B cell (primary cell): Measurements from ENCODE around the gene LHX4. TPM values are rescaled to one million over a fixed set of nuclear protein-coding genes. Genes with fewer than 3 reads are reported as not detected.

ENCODE experiments used
- ATAC-seq: fragments of 200-7000 bp; cut with Tn5 transposase; one replicate; pipeline ENCODE4 v1.10.0; 2021; ENCODE audit warnings: low read depth, mild to moderate bottlenecking, moderate number of reproducible peaks, moderate library complexity
- CTCF ChIA-PET: fragments of 350-600 bp; sonication (Branson Sonifier 250); formaldehyde crosslinking; loops from one replicate; lab custom pipeline; 2021; ENCODE audit warnings: antibody characterized with exemption, inconsistent platforms; lab: Charles Lee
- POLR2A ChIA-PET: fragments of 350-600 bp; sonication (Branson Sonifier 250); formaldehyde crosslinking; loops from one replicate; lab custom pipeline; 2021; ENCODE audit warnings: antibody characterized with exemption; lab: Charles Lee
- DNase-seq: peaks from one replicate; pipeline ENCODE4 v3.0.0; 2013
- H2AFZ ChIP-seq: 2 replicates; pipeline ENCODE4 v1.6.1; 2012; ENCODE audit warnings: mild to moderate bottlenecking, low read depth, low read length; ENCODE audit not compliant: insufficient read depth, poor library complexity, severe bottlenecking
- H3K27ac ChIP-seq, 2 donors: 1 replicate in 1 of 2; 2 replicates in 1 of 2; pipeline ENCODE4 v1.5.1; 2012 to 2013; ENCODE audit warnings: low read length in 2 of 2, mild to moderate bottlenecking in 2 of 2, moderate library complexity in 1 of 2
- H3K27me3 ChIP-seq, 4 experiments: fragments of 200-600 bp in 1 of 4; sonication (generic) in 1 of 4; replicated peaks in 1 of 4; 1 replicate in 2 of 4; 2 replicates in 2 of 4; pipeline versions ENCODE4 v1.6.1 to v1.7.0; 2013 to 2016; ENCODE audit warnings: low read length in 3 of 4, mild to moderate bottlenecking in 2 of 4, mixed read lengths in 1 of 4, moderate library complexity in 1 of 4; ENCODE audit not compliant: insufficient read depth in 4 of 4, control insufficient read depth in 3 of 4; ENCODE audit errors: control extremely low read depth in 1 of 4
- H3K36me3 ChIP-seq, 2 experiments: replicated peaks in 1 of 2; 1 replicate in 1 of 2; 2 replicates in 1 of 2; pipeline versions ENCODE4 v1.6.1 to v1.7.1; 2013; ENCODE audit warnings: low read length in 1 of 2; ENCODE audit not compliant: insufficient read depth in 2 of 2, control insufficient read depth in 1 of 2; ENCODE audit errors: control extremely low read depth in 1 of 2, extremely low read depth in 1 of 2
- H3K4me1 ChIP-seq, 2 donors: fragments of 200-600 bp in 1 of 2; sonication (generic) in 1 of 2; 1 replicate in 1 of 2; 2 replicates in 1 of 2; pipeline versions ENCODE4 v1.5.1 to v1.6.1; 2013 to 2017; ENCODE audit warnings: low read length in 2 of 2; ENCODE audit not compliant: control insufficient read depth in 2 of 2, insufficient read depth in 2 of 2
- H3K4me2 ChIP-seq: replicated peaks from 2 replicates; pipeline ENCODE3; 2012; ENCODE audit warnings: mild to moderate bottlenecking, low read depth, low read length; ENCODE audit not compliant: poor library complexity, severe bottlenecking
- H3K4me3 ChIP-seq, 5 experiments: fragments of 200-600 bp in 1 of 5; sonication (generic) in 1 of 5; 1 replicate in 3 of 5; 2 replicates in 2 of 5; pipeline versions ENCODE4 v1.5.1 to v1.7.0; 2011 to 2016; ENCODE audit warnings: low read length in 4 of 5, mild to moderate bottlenecking in 4 of 5, low read depth in 2 of 5, control low read depth in 1 of 5, moderate library complexity in 1 of 5; ENCODE audit not compliant: insufficient read depth in 1 of 5; ENCODE audit errors: control extremely low read depth in 1 of 5, extremely low read depth in 1 of 5
- H3K79me2 ChIP-seq: fragments of 200-600 bp; sonication (generic); one replicate; pipeline ENCODE4 v1.6.0; 2016; ENCODE audit warnings: low read length; ENCODE audit not compliant: control insufficient read depth, insufficient read depth
- H3K9ac ChIP-seq: fragments of 200-600 bp; sonication (generic); 2 replicates; pipeline ENCODE4 v1.6.1; 2017; ENCODE audit warnings: mild to moderate bottlenecking, low read length, moderate library complexity
- H3K9me3 ChIP-seq, 3 donors: one replicate each; pipeline versions ENCODE4 v1.6.1 to v1.7.1; 2013; ENCODE audit warnings: low read length in 2 of 3; ENCODE audit not compliant: control insufficient read depth in 2 of 3, insufficient read depth in 1 of 3; ENCODE audit errors: control extremely low read depth in 1 of 3
- H4K20me1 ChIP-seq: 2 replicates; pipeline ENCODE4 v1.6.0; 2012; ENCODE audit warnings: mild to moderate bottlenecking, low read length; ENCODE audit not compliant: insufficient read depth, control insufficient read depth, poor library complexity, severe bottlenecking
- H3K27ac Mint-ChIP-seq: one replicate; pipeline ENCODE4 v1.8.0; 2021; ENCODE audit warnings: mixed read lengths
- H3K27me3 Mint-ChIP-seq: one replicate; pipeline ENCODE4 v1.8.0; 2021; ENCODE audit warnings: mixed read lengths
- H3K4me1 Mint-ChIP-seq: one replicate; pipeline ENCODE4 v1.8.0; 2021; ENCODE audit warnings: mixed read lengths
- H3K4me3 Mint-ChIP-seq: one replicate; pipeline ENCODE4 v1.8.0; 2021; ENCODE audit warnings: mixed read lengths
- H3K9me3 Mint-ChIP-seq: one replicate; pipeline ENCODE4 v1.8.0; 2022; ENCODE audit warnings: mixed read lengths; ENCODE audit not compliant: insufficient read depth
- EZH2 ChIP-seq: IDR thresholded peaks from 2 replicates; pipeline ENCODE4 v1.6.1; 2012; ENCODE audit warnings: borderline replicate concordance, low read depth, mild to moderate bottlenecking, moderate library complexity, low read length; ENCODE audit not compliant: insufficient read depth, poor library complexity, severe bottlenecking
- WGBS: methylation state at CpG from one replicate; pipeline ENCODE4 v1.1.5; 2013; ENCODE audit warnings: missing lambda C conversion rate; ENCODE audit not compliant: insufficient coverage; 5-methylcytosine and 5-hydroxymethylcytosine counted together
- intact Hi-C: fragments of 100-400 bp; cut with micrococcal nuclease; formaldehyde crosslinking; loops from one replicate; pipeline ENCODE4 v1.10.0; 2022
- polyA plus RNA-seq: library from polyadenylated mRNA; depleted of rRNA; stranded (reverse); fragments of >200 nt; gene quantifications from 2 replicates; pipeline ENCODE4 v1.2.3, GENCODE V29; 2012
- total RNA-seq, 2 donors: library from RNA; stranded (reverse); fragments of 120-200 nt in 1 of 2; gene quantifications; 1 replicate in 1 of 2; 2 replicates in 1 of 2; pipeline versions ENCODE4 v1.2.3 to v1.2.4, GENCODE V29; 2013 to 2022
- TF ChIP-seq, protein P1 (sequence below): fragments of 200-600 bp; IDR thresholded peaks from one replicate; pipeline ENCODE4 v1.8.0; 2022; ENCODE audit warnings: antibody characterized with exemption, mild to moderate bottlenecking

The LHX4 gene
- total and polyA plus RNA-seq, 2 donors (not counting 1 experiment from before 2014, with no cell fraction given) = not detected

DNA sequence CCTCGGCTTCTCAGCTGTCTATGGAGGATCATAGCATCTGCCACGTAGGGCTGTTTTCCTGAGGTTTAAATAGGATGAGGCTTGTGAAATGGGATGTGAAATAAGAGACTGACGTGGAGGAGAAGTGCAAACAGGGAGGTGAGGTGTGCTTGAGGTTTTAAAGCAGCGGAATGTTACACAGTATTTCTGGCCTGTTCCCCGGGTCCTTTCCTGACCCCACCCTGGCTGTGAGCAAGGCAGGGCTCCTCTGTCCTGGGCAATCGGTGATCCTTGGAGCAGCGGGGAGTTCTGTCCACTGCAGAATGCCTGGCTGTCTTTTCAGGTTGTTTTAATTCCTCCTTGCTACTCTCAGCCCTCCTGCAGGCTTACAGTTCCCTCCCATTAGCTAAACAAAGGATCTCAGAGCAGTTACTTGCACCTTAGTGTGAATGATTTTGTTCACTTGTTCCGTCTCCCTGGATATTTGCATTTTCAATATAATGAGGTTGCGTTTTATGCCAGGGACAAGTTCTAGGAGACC, 38.6 kb downstream of the LHX4 start:
- intact Hi-C loops = no loop called here
- Histone ChIP-seq H3K36me3 (no peaks in the 10 kb centered on the region), H2AFZ (no peak overlapping the region), H3K4me3 (no peak overlapping the region), H3K4me2 (no peak overlapping the region), H3K4me1 (no peaks in the 10 kb centered on the region), H3K9me3 (no peaks in the 10 kb centered on the region), H3K9ac (no peak overlapping the region), H3K79me2 (no peaks in the 10 kb centered on the region), H4K20me1 (no peaks in the 10 kb centered on the region), H3K27ac (no peak overlapping the region), H3K27me3 (no peaks in the 10 kb centered on the region)
- Mint-ChIP-seq H3K9me3 (no peaks in the 10 kb centered on the region), H3K27ac (no peak overlapping the region), H3K27me3 (no peaks in the 10 kb centered on the region), H3K4me3 (no peak overlapping the region), H3K4me1 (no peaks in the 10 kb centered on the region)
- 87% methylated on average over 6 of the region's 9 CpGs for WGBS
- no peak for DNase-seq
- TF ChIP-seq, protein P1, sequence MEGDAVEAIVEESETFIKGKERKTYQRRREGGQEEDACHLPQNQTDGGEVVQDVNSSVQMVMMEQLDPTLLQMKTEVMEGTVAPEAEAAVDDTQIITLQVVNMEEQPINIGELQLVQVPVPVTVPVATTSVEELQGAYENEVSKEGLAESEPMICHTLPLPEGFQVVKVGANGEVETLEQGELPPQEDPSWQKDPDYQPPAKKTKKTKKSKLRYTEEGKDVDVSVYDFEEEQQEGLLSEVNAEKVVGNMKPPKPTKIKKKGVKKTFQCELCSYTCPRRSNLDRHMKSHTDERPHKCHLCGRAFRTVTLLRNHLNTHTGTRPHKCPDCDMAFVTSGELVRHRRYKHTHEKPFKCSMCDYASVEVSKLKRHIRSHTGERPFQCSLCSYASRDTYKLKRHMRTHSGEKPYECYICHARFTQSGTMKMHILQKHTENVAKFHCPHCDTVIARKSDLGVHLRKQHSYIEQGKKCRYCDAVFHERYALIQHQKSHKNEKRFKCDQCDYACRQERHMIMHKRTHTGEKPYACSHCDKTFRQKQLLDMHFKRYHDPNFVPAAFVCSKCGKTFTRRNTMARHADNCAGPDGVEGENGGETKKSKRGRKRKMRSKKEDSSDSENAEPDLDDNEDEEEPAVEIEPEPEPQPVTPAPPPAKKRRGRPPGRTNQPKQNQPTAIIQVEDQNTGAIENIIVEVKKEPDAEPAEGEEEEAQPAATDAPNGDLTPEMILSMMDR = no peak
- no peak for TF ChIP-seq EZH2
- ChIA-PET CTCF (no interaction called here), POLR2A (no interaction called here)
- ATAC-seq = no peak

DNA sequence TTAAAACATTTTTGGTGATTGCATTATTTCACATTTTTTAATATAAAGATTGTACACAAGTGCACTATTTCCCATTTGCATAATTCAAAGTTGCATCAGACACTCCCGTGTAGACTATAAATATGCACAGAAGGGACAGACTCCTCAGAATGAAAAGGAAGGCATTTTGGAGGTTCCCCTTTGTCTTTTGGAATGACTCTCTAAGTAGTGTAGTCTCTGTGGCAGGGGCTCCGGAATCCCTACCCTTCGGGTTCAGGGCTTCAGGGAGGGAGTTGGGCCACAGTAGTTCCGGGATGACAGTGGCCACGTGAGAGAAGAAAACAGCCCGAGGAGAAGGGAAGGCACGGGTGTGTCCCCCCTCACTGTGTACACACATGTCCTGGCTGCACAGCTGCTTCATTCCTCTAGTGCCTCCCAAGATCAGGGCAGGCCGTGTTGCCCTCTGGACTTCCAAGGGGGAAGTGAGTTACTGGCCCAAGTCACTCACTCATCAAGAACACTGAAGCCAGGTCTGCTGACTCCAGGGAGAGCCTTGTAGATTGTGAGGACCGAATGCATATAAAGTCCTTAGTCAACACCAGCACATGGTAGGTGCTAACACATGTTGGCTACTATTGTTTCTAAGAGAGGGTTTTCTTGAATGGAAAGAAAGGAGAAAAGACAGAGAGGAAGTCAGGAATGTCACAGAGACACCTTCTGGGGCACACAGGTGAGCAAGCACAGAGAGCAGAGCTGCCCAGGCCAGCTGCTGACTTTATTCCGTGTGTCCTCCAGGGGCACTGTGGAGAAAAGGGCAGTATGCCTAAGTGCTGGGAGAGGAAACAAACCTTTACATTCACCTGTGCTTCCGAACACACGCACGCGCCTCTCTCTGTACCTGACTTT, 39.8 kb downstream of the LHX4 start:
- no peak for TF ChIP-seq EZH2
- TF ChIP-seq, protein P1 = no peak
- ChIA-PET POLR2A (no interaction called here), CTCF (no interaction called here)
- Histone ChIP-seq H3K27me3 (no peaks in the 10 kb centered on the region), H3K27ac (no peak overlapping the region), H2AFZ (no peak overlapping the region), H3K36me3 (peaks cover 0 to 9% of the 10 kb centered on the region in 2 experiments), H3K4me1 (no peaks in the 10 kb centered on the region), H3K79me2 (no peaks in the 10 kb centered on the region), H3K9ac (no peak overlapping the region), H4K20me1 (no peaks in the 10 kb centered on the region), H3K4me3 (no peak overlapping the region), H3K4me2 (no peak overlapping the region), H3K9me3 (no peaks in the 10 kb centered on the region)
- H3K9me3 Mint-ChIP-seq = no peaks in the 10 kb centered on the region
- H3K27me3 Mint-ChIP-seq = no peaks in the 10 kb centered on the region
- no peaks in the 10 kb centered on the region for H3K4me1 Mint-ChIP-seq
- intact Hi-C loops = no loop called here
- no peak for ATAC-seq
- WGBS = 92% methylated on average over 5 of the region's 14 CpGs
- H3K27ac Mint-ChIP-seq = no peak overlapping the region
- H3K4me3 Mint-ChIP-seq = no peak overlapping the region
- no peak for DNase-seq
